AG10803 (cell line): ENCODE results near the gene SYS1.

Experiments used
- DNase-seq: peaks from one replicate; pipeline ENCODE4 v3.0.0; 2010; ENCODE audit warnings: low read depth
- H3K4me3 ChIP-seq: 2 replicates; pipeline ENCODE4 v1.5.1; 2011; ENCODE audit warnings: mild to moderate bottlenecking, low read length, control low read depth
- TF ChIP-seq, protein P1 (sequence below): conservative IDR thresholded peaks from 2 replicates; pipeline ENCODE4 v1.5.1; 2011; ENCODE audit warnings: mild to moderate bottlenecking, low read length, control low read depth, inconsistent platforms

SYS1 gene

GRCh38 chr20:45409521-45410272 is 46.7 kb downstream of the SYS1 start:
- no peak for DNase-seq
- H3K4me3 ChIP-seq = no peak overlapping the region
- TF ChIP-seq, protein P1, sequence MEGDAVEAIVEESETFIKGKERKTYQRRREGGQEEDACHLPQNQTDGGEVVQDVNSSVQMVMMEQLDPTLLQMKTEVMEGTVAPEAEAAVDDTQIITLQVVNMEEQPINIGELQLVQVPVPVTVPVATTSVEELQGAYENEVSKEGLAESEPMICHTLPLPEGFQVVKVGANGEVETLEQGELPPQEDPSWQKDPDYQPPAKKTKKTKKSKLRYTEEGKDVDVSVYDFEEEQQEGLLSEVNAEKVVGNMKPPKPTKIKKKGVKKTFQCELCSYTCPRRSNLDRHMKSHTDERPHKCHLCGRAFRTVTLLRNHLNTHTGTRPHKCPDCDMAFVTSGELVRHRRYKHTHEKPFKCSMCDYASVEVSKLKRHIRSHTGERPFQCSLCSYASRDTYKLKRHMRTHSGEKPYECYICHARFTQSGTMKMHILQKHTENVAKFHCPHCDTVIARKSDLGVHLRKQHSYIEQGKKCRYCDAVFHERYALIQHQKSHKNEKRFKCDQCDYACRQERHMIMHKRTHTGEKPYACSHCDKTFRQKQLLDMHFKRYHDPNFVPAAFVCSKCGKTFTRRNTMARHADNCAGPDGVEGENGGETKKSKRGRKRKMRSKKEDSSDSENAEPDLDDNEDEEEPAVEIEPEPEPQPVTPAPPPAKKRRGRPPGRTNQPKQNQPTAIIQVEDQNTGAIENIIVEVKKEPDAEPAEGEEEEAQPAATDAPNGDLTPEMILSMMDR = no peak

DNA sequence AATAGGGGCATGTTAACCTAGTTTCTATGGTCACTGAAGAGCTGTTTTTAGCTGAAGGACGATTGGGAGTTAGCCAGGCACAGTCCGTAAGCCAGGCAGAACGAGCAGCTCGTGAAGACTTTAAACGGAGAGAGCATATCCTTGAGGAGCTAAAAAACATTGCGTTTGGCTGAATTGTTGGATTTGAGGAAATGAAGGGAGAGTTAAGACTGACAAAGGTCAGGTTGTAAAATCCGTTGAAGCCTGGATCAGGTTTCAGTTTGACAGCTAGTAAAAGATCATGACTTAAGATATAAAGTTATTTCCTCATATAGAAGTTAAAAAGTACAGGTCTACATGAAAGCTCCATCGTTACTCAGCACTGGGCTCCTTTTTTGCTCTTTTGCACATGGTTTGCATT is 47.9 kb downstream of the SYS1 start:
- H3K4me3 ChIP-seq = no peak overlapping the region
- no peak for DNase-seq
- TF ChIP-seq, protein P1 = no peak

DNA sequence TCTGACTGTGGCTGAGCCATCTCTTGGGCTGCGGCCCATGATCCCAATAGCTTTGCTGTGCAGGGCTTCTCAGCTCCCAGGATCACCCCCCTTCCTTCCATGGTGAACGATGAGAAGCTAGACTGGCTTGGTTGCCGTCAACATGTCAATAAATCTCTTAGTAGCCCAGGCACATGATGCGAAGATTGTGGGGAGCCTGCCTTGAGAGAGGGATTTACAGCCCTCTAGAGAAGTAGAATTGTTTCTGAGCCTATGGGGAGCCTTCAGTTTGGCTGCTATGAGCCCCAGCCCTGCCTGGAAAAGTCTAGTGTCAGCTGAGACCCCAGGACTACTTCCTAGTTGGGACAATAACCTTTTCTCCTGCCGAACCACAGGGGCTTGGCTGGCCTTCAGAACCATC is 49.7 kb downstream of the SYS1 start:
- no peak for DNase-seq
- H3K4me3 ChIP-seq = no peak overlapping the region
- TF ChIP-seq, protein P1 = no peak

DNA sequence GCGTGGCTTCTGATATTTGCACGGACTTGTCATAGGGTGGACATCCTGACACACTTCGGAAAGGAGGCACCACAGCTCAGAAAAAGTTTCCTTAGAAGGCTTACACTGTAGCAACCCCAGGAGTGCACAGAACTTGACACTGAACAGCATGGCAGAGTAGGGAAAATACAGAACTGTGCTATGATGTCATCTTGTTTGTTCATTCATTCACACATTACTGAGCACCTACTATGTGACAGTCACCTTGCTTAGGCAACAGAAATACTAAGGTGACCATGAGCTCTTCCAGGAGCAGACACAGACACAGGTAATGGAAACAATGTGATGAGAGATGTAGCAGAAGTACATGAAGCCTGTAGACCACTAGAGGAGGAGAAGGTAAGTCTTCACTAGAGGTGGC is 50.5 kb downstream of the SYS1 start:
- TF ChIP-seq, protein P1 = no peak
- no peak for DNase-seq
- no peak overlapping the region for H3K4me3 ChIP-seq

DNA sequence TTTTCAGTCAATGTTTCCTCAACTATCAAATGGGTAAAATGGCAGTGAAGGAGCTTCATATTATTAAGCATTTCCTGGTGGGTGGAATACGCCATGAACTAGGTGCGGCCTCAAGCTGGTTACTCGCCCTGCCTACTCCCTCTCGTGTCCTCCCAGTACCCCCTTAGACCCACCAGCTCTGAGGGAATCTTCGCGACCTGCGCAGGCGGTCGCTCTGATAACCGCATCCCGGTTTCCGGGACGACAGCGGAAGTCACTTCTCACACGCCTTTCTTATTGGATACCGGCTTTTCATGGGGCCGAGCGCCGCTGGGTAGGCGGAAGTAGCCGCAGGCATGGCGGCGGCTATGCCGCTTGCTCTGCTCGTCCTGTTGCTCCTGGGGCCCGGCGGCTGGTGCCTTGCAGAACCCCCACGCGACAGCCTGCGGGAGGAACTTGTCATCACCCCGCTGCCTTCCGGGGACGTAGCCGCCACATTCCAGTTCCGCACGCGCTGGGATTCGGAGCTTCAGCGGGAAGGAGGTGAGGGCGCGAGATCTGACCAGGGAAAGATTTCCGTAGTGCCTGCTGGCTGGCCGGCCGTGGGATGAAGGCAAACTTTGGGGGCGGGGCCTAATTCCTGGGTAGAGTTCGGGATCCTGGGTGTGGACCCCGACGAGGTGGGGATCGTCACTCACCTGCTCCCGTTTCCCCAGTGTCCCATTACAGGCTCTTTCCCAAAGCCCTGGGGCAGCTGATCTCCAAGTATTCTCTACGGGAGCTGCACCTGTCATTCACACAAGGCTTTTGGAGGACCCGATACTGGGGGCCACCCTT is 53.1 kb downstream of the SYS1 start, which contains the start of gene PIGT:
Gene PIGT, plus strand, starts transcription at position 320 of the 816 bp plus-strand sequence. Its CDS starts 16 bp downstream, at position 336.
- DNase-seq = peak; percentile 79
- peak within 1 kb of the TSS; percentile 94 for H3K4me3 ChIP-seq
- TF ChIP-seq, protein P1 = no peak

- peak overlapping the region; percentile 94 for H3K4me3 ChIP-seq
- TF ChIP-seq, protein P1 = no peak
- no peak for DNase-seq
These were observed 54.0 kb downstream of the SYS1 start for GRCh38 chr20:45416917-45417316.
